ENCODE results near the gene HGF. TPM values are rescaled to one million over a fixed set of nuclear protein-coding genes. Genes with fewer than 3 reads are reported as not detected.

Gene HGF
- total RNA-seq, 1 donor from 2014 or later: 19.2 TPM

DNA sequence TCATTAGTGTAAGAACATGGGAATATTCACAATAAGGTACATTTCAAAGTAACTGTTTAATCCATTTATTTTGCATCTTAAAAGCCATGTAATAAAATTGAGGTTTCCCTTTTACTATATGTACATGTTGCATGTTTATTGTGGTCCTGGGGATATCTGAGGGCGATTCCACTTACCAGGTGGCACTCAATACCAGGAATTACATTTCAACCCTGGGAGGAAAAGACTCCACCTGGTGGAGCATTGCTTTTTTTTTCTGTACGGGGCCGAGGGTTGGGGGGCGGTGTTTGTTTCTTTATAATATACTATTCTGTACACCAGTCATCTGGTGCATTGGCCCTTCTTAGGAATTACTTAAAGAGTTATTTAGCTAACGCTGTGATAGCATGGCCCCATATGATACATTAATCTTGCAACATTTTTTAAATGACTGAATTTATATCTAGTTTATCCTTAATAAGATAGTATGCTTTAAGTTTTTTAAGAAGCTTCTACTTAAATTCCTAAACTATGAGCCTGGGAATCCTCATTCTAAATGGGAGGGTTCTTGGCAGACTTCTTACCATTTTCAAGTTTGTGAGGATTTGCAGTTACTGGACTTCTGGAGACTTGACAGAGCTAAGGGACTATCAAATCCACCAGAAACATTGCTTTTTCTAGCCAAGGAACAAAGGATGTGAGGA lies 7.2 kb upstream of the HGF start:
- no peak for ATAC-seq
- DNase-seq (ENCODE audit: low spot score): no peak

DNA sequence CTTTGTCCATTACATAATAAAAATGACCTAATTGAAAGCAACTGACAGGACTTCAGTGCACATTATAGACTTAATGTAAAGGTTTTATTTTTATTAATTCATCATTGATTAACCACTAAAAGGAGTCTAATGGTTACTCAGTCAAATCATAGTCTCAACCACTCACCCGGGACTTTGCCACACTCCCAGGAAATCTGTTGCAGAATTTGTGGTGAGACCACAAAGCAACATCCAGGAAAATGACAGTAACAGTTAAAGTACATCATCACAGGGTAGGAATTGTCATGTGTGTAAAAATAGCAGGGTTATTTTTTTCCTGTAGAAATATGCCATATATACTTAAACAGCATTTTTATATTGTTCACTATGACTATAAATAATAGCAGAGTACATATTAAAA lies 6.3 kb upstream of the HGF start:
- ATAC-seq (no peak), DNase-seq (ENCODE audit: low spot score) (no peak)

DNA sequence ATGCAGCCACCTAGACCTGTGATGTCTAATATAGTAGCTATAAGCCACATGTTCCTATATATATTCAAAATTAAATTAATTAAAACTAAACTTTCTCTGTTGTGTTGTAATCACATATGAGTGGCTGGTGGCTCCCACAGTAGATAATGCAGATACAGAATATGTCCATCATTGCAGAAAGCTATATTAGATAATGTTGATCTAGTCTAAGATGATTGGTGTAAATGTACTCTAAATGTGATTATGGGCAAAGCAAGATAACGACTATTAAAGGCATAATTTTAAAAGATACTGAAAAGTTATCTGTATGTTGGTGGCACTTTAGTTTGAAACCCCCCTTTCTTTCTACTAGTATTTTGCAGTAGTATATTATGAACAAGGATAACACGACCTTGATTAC lies 5.7 kb upstream of the HGF start:
- ATAC-seq (no peak), DNase-seq (ENCODE audit: low spot score) (no peak)

DNA sequence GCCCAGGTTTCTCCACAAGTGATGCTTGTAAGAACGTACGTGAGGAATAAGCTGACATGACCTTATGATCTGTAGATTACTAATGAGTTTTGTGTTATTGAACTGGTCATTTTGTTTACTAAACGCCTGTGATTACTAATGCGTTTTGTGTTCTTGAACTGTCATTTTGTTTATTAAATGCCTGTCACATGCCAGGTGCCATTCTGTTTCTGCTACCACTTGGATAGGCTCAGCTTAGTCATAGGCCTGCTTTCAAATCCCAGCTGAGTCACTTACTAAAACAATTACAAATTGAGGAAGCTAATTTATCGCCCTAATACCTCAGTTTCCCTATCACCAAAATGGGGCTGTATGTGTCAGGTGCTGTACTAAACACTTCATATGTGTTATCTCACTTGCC lies 4.7 kb upstream of the HGF start:
- ATAC-seq: no peak

DNA sequence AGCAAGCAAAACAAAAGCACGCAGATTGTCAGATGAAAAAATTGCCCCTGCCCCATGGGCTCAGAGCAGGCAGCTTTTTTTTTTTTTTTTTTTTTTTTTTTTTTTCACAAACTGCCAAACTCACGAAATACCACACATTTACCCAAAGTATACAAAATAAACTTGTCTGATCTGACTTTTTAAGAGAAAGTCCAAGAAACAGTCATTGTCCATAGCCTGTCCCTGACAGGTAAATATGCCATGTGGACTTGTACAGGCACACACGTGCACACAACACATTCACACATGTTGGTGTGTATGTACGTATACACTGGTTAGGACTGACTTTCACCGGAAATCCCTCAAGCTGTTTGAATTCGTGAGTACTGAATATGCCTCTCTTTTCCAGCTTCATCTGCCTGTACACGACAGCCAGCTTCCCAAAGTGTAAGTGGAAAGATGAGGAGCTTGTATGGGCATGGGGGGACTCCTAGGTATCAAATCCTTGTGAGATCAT lies 929 bp upstream of the HGF start:
- DNase-seq (ENCODE audit: low spot score) (no peak), ATAC-seq (no peak)

More for the DNA sequence above, 4.7 kb upstream of the HGF start:
- no peak for DNase-seq (ENCODE audit: low spot score)

DNA sequence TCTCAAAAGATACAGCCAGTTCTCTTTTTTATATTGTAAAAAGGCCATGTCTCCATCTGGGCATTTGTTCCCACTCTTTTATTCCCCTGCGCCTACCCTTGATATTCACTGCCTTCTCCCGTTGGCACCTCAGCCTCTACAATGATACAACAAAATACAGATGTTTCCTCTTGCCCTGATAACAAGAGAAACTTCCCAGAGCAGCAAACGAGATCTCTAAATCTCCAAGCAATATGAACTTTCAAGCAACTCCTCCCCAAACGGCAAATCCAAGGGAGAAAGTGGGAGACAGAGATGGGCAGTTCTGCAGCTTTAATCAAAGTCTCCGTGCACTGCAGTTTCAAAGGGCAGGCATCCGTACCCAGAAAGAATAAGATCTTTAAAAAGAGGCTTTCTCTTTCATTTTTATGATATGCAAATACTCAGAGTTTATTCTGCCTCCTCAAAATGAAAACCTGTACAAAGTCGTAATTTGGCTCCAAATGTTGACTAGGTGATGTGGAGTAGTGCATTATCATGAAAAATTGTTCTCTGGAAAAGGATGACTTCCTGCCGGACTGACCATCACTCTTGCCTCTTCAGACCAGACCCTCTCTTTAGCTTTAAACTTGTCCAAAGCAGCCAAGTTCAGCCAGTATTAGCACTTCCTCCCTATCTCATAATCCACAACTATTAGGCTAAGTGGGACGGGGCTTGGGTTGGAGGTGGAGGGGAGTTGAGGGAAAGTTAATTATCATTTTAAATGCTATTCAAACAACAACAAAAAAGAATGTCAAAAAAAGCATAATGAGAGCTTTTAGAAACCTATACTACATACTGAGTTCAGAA lies 682 bp downstream of the HGF start:
- DNase-seq (ENCODE audit: low spot score): no peak

DNA sequence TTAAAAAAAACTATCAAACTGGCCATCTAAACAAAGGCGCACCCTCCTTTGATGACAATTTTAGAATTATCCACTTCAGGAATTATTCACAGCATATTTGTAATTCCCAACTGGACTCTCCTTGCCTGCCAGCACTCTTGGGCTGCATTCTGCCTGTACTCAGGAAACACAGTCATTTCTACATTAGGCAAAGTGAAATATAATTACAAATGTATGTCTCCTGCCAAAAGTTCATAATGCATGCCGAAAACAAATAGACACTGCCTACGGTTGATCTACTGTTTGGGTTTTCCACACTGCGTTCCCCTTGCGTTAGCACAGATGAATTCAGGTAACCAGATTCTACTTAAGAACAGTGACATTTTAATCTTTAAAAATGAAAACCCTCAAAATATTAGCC lies 1.9 kb downstream of the HGF start:
- ATAC-seq: no peak
- no peak for DNase-seq (ENCODE audit: low spot score)

More for the DNA sequence above, 682 bp downstream of the HGF start:
- no peak for ATAC-seq

DNA sequence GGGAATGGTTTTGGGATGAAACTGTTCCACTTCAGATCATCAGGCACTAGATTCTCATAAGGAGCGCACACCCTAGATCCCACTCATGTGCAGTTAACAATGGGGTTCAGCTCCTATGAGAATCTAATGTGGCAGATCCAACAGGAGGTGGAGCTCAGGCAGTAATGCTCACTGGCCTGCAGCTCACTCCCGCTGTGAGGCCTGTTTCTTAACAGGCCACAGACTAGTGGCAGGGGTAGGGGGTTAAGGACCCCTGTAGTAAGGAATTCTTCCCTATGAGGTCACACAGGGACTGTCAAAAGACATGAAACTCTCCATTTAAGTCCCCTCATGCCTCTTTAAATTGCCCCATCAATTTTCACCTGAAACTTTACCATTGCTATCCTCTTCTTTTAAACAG lies 8.0 kb downstream of the HGF start:
- no peak for ATAC-seq
- DNase-seq (ENCODE audit: low spot score): no peak

DNA sequence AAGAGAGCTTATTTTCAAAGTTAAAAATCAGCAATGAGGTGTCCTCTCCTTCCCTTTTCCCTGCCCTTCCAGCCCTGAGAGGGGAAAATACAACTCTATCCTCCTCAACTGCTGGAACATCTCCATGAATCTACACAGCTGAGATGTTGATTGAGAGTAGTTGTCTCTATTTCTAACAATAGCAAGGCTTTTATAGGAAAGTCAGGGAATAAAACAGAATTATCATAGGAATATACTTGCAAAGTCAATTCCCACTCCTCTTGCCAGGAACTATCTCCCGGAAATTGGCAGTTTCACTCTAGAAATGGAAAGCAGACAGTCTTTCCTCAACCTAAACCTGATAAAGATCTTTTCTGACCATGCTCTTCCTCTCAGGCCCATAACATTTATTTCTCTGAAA lies 8.8 kb downstream of the HGF start:
- DNase-seq (ENCODE audit: low spot score) (no peak), ATAC-seq (no peak)

DNA sequence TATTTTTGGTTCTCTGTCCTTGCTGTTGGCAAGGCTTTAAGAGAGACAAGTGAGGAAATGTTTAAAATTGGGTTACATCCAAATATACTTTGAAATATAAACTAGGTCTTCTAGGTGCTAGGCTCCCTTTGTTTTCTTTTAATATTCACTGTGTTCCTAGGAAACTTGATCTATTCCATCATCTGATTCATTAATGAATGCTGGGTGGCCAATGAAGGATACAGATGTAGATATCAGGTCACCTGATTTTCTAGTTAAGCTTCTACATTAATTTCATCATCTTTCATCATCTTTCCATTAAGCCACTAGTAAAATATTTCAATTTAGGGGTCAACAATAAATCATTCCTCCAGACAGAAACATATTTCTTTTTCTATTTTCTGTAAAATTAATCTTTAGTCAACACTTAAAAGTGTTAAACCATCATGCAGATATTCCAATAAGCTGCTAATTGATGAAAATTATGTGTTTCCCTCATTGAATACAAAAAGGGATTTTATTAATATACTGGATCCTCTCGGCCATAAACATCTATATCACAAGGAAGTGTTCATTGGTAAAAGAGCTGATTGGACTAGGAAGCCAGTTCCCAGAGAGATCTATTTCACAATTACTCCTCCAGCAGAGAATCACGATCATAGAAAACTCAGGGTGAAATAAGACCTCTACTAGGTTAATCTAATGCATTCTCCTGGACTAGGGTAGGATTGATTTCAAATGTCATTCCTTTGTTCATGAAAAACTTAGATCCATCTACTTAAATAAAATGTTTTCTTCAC lies 14.7 kb downstream of the HGF start:
- no peak for DNase-seq (ENCODE audit: low spot score)
- ATAC-seq: no peak

DNA sequence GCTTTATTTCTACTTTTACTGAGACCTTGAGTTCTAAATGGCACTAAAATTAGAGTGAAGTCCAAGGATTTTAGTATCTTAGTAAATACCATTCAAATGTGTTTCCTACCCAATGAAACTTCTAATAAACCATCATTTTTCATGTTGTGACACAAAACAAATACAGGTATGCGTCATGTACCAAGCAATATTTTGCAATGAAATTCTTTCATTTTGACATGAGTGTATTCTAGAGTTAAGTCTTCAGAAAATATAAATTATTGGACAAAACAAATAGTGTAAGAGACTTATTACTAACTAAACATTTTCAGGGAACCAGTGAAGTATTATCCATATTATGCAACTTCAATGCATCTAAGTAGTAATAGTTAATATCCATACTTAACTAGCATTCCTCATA lies 16.5 kb downstream of the HGF start:
- ATAC-seq (no peak), DNase-seq (ENCODE audit: low spot score) (no peak)

DNA sequence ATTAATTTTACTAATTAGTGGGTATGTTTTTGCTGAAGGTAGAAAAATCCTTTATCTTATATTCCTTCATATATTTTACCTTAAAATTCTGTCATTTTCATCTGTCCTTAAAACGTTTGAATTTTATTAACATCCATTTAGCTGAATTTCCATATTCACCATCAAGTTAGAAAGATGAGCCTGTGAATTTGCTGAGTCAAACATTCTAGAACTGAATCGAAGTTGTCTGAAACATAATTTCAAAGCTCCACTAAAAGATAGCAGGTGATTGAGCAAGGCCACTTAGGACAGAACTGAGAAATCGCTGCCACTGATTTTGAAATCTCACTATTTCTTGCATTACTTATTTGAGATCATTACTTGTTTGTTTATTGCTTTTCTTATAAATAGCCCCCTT lies 17.5 kb downstream of the HGF start:
- DNase-seq (ENCODE audit: low spot score) (no peak), ATAC-seq (no peak)

DNA sequence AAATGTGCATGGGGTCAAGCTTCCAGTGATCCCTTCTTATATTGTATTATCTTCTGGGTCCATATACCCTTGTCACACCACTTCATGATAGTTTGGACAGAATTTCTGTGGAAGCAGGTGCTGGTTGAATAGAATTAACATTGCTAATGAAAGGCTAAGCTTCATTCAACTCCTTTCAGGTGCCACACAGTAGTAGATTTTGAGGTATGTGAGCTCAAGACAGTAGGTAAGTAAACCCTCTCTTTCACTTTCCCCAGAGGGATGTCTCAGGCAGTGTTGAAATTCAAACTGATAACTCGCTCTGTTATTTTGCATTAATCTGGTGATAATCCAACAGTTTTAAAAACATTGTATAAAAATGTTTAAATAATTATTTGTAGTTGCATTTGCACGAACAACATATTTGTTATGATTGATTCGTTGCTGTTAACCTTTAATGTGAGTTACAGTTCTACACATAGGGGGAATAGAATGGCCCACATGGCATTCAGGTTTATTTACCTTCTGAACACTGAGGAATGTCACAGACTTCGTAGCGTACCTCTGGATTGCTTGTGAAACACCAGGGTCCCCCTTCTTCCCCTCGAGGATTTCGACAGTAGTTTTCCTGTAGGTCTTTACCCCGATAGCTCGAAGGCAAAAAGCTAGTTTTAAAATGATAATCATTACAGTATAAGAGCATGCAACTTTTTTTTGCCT lies 18.1 kb downstream of the HGF start:
- DNase-seq (ENCODE audit: low spot score) (no peak), ATAC-seq (no peak)

DNA sequence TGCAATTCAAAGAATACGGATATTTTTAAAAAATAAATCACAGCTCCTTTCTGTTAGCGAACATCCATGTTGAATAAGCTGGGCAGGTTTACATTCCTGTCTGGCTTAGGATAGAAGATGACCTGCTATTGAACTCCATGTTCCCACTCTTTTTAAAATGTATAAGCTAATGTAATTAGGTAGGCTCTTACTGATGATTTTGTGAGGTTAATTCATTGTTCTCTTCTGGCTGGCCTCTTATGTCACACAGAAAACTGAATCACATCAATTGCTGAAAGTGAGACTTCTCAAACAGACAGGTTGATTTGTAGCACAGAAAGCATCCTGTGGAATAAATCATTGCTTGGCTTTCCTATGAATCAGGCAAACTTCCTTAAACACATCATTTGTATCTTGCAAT lies 24.2 kb downstream of the HGF start:
- DNase-seq (ENCODE audit: low spot score) (no peak), ATAC-seq (no peak)

DNA sequence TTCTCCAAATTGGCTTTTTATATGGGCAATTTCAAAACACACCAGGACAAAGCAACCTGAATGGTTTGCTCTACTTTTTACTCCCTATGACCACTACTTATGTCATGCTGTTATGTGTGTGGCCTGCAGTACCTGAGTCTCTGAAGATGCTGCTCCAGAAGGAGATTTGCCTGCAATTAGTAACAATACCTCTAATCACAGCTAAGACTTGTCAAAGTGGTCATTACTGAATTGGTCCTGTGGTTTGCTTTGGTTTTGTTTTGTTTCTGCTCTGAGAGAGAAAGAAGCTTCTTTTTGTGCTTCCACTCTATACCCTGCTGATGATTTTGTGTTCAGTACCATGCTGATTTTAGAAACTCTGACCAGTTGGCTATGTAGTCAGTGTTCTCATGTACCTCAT lies 25.5 kb downstream of the HGF start:
- no peak for DNase-seq (ENCODE audit: low spot score)
- no peak for ATAC-seq

DNA sequence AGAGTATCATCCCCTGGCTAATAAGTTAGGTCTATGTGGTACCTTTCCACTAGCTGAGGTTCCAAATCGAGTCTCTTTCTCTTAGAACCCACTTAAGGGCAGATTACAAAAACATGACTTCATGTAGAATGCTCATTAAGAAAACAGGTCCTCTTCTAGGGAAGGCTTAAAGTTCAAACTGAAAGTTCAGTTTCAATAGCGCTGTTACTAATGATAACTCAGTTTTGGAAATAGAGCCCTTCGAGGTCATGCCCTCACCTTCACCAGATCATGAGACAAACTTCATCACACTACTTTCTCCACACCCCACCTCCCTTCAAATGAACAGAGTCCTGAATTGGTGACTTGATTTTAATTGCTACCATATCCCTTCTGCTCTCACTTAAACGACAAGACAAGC lies 26.2 kb downstream of the HGF start:
- ATAC-seq: no peak

DNA sequence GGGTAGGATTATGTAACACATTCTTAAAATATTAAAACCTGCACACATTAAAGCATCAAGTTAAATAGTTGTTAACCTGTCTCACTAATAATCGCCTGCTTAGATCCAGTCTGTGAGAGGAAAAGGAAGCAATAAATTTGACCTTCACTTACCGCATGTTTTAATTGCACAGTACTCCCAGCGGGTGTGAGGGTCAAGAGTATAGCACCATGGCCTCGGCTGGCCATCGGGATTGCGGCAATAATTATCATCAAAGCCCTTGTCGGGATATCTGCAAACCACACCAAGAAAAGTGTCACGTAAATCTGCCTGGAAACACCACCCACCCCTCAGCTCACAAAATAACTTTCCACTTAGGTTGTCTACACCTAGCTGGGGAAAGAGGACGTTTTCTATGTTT lies 26.6 kb downstream of the HGF start:
- ATAC-seq (no peak), DNase-seq (ENCODE audit: low spot score) (no peak)

More for the DNA sequence above, 26.2 kb downstream of the HGF start:
- DNase-seq (ENCODE audit: low spot score): no peak

DNA sequence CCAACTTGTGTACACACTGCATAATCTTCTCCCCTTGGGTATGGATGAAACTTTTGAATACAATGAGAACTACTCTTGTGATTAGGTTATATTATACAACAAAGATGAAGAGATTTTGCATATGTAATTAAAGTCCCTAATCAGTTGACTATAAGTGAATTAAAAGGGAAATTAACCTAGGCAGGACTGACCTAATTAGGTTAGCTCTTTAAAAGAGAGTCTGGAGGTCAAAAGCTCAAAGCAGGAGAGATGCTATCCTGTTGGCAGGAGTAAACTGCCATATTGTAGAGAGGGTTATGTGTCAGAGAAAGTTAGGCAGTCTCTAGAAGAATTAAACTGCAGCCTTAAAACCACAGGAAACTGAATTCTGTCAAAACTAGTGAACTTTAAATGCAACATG lies 29.4 kb downstream of the HGF start:
- ATAC-seq: no peak
- DNase-seq (ENCODE audit: low spot score): no peak

DNA sequence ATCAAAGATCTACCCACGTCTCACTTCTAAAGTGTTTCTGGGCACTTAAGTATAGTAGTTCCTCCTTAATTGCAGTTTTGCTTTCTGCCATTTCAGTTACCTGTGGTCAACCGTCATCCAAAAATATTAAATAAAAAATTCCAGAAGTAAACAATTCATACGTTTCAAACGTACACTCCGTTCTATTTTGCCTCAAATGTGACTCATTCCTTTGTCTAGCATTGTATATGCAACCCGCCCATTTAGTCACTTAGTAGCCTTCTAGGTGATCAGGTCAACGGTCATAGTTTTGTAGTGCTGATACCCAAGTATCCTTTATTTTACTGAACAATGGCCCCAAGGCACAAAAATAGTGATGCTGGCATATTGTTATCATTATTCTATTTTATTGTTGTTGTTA lies 33.8 kb downstream of the HGF start:
- ATAC-seq: no peak
- no peak for DNase-seq (ENCODE audit: low spot score)

DNA sequence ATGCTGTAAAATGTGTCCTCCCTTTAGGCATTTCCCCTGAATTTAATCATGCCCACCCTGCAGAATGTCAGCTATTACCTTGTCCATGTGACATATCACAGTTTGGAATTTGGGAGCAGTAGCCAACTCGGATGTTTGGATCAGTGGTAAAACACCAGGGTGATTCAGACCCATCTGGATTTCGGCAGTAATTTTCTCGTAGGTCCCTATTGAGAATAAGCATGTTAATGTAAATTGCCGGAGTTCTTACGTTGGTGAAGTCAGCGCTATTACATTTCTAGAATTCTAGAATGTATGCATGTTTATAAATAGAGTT lies 44.1 kb downstream of the HGF start:
- ATAC-seq: no peak

More for the DNA sequence above, 44.1 kb downstream of the HGF start:
- DNase-seq (ENCODE audit: low spot score): no peak

Measured in left lobe of liver (tissue), 2 donors.